SK-N-SH (cell line): ENCODE results near the gene TM9SF4.

ENCODE experiments used
- RAD21 ChIP-seq: IDR thresholded peaks from 2 replicates; pipeline ENCODE4 v1.6.1; 2012; ENCODE audit warnings: mild to moderate bottlenecking, low read length
- RXRA ChIP-seq: IDR thresholded peaks from 2 replicates; pipeline ENCODE4 v1.4.0; 2012; ENCODE audit warnings: low read depth, mild to moderate bottlenecking, borderline replicate concordance
- SIN3A ChIP-seq: IDR thresholded peaks from 2 replicates; pipeline ENCODE4 v1.6.1; 2012; ENCODE audit warnings: low read depth, mild to moderate bottlenecking, low read length, moderate library complexity, borderline replicate concordance
- SMC3 ChIP-seq: IDR thresholded peaks from 2 replicates; pipeline ENCODE4 v1.6.1; 2012; ENCODE audit warnings: low read depth, low read length, improper control_type of control experiment
- TF ChIP-seq, protein P1 (sequence below): IDR thresholded peaks from 2 replicates; pipeline ENCODE4 v1.4.0; 2012; ENCODE audit warnings: low read depth
- TF ChIP-seq, protein P2 (sequence below): IDR thresholded peaks from 2 replicates; pipeline ENCODE4 v1.6.1; 2012; ENCODE audit warnings: mild to moderate bottlenecking, low read depth, low read length, moderate library complexity
- TF ChIP-seq, protein P3 (sequence below): fragments of 200-600 bp; sonication (generic); IDR thresholded peaks from 2 replicates; pipeline ENCODE4 v1.6.1; 2017; ENCODE audit warnings: antibody characterized with exemption, mild to moderate bottlenecking, moderate library complexity

DNA sequence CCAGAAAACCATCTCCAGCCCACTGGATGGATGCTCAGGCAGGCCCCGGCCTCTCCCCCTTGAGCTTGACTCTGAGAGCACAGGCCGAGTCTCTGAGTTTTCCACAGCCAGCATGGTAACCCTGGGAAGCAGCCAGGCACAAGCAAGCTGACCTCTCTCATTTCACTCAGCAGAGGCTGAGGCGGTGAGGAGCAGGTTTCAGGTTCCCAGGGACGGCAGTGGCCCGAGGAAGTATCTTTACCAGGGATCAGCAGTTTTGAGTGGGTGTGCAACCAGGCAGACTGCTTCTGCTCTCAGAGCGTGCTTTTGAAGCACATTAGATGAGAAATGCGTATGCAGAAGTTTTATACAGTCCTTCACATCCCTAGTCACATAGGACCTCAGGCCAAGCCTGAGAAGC, 44.8 kb upstream of the TM9SF4 start:
- TF ChIP-seq, protein P1, sequence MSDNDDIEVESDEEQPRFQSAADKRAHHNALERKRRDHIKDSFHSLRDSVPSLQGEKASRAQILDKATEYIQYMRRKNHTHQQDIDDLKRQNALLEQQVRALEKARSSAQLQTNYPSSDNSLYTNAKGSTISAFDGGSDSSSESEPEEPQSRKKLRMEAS: no peak
- no peak for TF ChIP-seq SMC3
- TF ChIP-seq, protein P2, sequence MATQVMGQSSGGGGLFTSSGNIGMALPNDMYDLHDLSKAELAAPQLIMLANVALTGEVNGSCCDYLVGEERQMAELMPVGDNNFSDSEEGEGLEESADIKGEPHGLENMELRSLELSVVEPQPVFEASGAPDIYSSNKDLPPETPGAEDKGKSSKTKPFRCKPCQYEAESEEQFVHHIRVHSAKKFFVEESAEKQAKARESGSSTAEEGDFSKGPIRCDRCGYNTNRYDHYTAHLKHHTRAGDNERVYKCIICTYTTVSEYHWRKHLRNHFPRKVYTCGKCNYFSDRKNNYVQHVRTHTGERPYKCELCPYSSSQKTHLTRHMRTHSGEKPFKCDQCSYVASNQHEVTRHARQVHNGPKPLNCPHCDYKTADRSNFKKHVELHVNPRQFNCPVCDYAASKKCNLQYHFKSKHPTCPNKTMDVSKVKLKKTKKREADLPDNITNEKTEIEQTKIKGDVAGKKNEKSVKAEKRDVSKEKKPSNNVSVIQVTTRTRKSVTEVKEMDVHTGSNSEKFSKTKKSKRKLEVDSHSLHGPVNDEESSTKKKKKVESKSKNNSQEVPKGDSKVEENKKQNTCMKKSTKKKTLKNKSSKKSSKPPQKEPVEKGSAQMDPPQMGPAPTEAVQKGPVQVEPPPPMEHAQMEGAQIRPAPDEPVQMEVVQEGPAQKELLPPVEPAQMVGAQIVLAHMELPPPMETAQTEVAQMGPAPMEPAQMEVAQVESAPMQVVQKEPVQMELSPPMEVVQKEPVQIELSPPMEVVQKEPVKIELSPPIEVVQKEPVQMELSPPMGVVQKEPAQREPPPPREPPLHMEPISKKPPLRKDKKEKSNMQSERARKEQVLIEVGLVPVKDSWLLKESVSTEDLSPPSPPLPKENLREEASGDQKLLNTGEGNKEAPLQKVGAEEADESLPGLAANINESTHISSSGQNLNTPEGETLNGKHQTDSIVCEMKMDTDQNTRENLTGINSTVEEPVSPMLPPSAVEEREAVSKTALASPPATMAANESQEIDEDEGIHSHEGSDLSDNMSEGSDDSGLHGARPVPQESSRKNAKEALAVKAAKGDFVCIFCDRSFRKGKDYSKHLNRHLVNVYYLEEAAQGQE: no peak
- TF ChIP-seq SIN3A: no peak
- TF ChIP-seq, protein P3, sequence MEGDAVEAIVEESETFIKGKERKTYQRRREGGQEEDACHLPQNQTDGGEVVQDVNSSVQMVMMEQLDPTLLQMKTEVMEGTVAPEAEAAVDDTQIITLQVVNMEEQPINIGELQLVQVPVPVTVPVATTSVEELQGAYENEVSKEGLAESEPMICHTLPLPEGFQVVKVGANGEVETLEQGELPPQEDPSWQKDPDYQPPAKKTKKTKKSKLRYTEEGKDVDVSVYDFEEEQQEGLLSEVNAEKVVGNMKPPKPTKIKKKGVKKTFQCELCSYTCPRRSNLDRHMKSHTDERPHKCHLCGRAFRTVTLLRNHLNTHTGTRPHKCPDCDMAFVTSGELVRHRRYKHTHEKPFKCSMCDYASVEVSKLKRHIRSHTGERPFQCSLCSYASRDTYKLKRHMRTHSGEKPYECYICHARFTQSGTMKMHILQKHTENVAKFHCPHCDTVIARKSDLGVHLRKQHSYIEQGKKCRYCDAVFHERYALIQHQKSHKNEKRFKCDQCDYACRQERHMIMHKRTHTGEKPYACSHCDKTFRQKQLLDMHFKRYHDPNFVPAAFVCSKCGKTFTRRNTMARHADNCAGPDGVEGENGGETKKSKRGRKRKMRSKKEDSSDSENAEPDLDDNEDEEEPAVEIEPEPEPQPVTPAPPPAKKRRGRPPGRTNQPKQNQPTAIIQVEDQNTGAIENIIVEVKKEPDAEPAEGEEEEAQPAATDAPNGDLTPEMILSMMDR: no peak
- TF ChIP-seq RAD21: no peak
- no peak for TF ChIP-seq RXRA
